Measurements from ENCODE around the gene EPM2A.

- TF ChIP-seq POLR2A (IDR thresholded peaks at IDR 0.05) (no peak), CTCF (IDR thresholded peaks at IDR 0.05) (no peak)
Measured at GRCh38 chr6:145715426-145715825, 19.9 kb downstream of the EPM2A start.
